NCI-H460 (cell line): ENCODE results near the gene ATP2B2. TPM values are rescaled to one million over a fixed set of nuclear protein-coding genes. Genes with fewer than 3 reads are reported as not detected.

Experiments
- DNase-seq: peaks from one replicate; pipeline ENCODE4 v3.0.0-alpha.2; 2016; ENCODE audit warnings: low read depth; ENCODE audit errors: extremely low read depth
- total RNA-seq: library from RNA; depleted of rRNA; stranded (reverse); fragments of >200 nt; shearing (Covaris generic); gene quantifications from 2 replicates; pipeline ENCODE4 v1.2.3, GENCODE V29; 2014

Gene ATP2B2
- total RNA-seq, 1 experiment from 2014 or later, result not detected

GRCh38 chr3:10373686-10374261 is 131.6 kb downstream of the ATP2B2 start:
- no peak for DNase-seq

- no peak for DNase-seq
Observed at GRCh38 chr3:10371789-10372188, 133.6 kb downstream of the ATP2B2 start.

- DNase-seq, result no peak
Observed at GRCh38 chr3:10371167-10371566, 134.2 kb downstream of the ATP2B2 start.

- DNase-seq, result no peak
Observed at GRCh38 chr3:10370429-10370828, 135.0 kb downstream of the ATP2B2 start.

GRCh38 chr3:10368512-10368911 is 136.9 kb downstream of the ATP2B2 start:
- DNase-seq, result no peak

- DNase-seq, result no peak
Observed at GRCh38 chr3:10367506-10367905, 137.9 kb downstream of the ATP2B2 start.

GRCh38 chr3:10366651-10367101 is 138.7 kb downstream of the ATP2B2 start:
- no peak for DNase-seq

- DNase-seq, result no peak
Observed at GRCh38 chr3:10365791-10366190, 139.6 kb downstream of the ATP2B2 start.

GRCh38 chr3:10365316-10365715 is 140.1 kb downstream of the ATP2B2 start:
- DNase-seq, result no peak

- no peak for DNase-seq
Observed at GRCh38 chr3:10364806-10365205, 140.6 kb downstream of the ATP2B2 start.

- DNase-seq, result no peak
Observed at GRCh38 chr3:10363935-10364334, 141.5 kb downstream of the ATP2B2 start.

GRCh38 chr3:10361375-10361774 is 144.0 kb downstream of the ATP2B2 start:
- DNase-seq, result no peak

GRCh38 chr3:10360478-10360877 is 144.9 kb downstream of the ATP2B2 start:
- DNase-seq, result no peak

GRCh38 chr3:10359761-10360161 is 145.6 kb downstream of the ATP2B2 start:
- no peak for DNase-seq

GRCh38 chr3:10358309-10358980 is 146.9 kb downstream of the ATP2B2 start:
- no peak for DNase-seq

GRCh38 chr3:10357592-10358308 is 147.6 kb downstream of the ATP2B2 start:
- DNase-seq, result no peak

- no peak for DNase-seq
Observed at GRCh38 chr3:10357095-10357494, 148.3 kb downstream of the ATP2B2 start.

- no peak for DNase-seq
Observed at GRCh38 chr3:10356461-10356981, 148.9 kb downstream of the ATP2B2 start.

GRCh38 chr3:10354361-10355015 is 150.9 kb downstream of the ATP2B2 start:
- no peak for DNase-seq

GRCh38 chr3:10353661-10354360 is 151.6 kb downstream of the ATP2B2 start:
- no peak for DNase-seq
